22Rv1 (cell line): Measurements from ENCODE around the gene TET2.

ENCODE experiments used
- ZFX ChIP-seq: fragments of 450-650 bp; IDR thresholded peaks from 2 replicates; pipeline ENCODE4 v1.6.1; 2017; ENCODE audit warnings: antibody characterized with exemption, borderline replicate concordance
- TF ChIP-seq, protein P1 (sequence below): fragments of 450-650 bp; IDR thresholded peaks from 2 replicates; pipeline ENCODE4 v1.5.1; 2017; ENCODE audit warnings: mild to moderate bottlenecking

- TF ChIP-seq, protein P1, sequence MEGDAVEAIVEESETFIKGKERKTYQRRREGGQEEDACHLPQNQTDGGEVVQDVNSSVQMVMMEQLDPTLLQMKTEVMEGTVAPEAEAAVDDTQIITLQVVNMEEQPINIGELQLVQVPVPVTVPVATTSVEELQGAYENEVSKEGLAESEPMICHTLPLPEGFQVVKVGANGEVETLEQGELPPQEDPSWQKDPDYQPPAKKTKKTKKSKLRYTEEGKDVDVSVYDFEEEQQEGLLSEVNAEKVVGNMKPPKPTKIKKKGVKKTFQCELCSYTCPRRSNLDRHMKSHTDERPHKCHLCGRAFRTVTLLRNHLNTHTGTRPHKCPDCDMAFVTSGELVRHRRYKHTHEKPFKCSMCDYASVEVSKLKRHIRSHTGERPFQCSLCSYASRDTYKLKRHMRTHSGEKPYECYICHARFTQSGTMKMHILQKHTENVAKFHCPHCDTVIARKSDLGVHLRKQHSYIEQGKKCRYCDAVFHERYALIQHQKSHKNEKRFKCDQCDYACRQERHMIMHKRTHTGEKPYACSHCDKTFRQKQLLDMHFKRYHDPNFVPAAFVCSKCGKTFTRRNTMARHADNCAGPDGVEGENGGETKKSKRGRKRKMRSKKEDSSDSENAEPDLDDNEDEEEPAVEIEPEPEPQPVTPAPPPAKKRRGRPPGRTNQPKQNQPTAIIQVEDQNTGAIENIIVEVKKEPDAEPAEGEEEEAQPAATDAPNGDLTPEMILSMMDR: no peak
- no peak for TF ChIP-seq ZFX
Measured at GRCh38 chr4:105182211-105182610, 35.5 kb downstream of the TET2 start.
